ENCODE data around the gene VIP. TPM values are rescaled to one million over a fixed set of nuclear protein-coding genes. Genes with fewer than 3 reads are reported as not detected.

Gene VIP
- total and polyA plus RNA-seq, 2 donors from 2014 or later: 0.76 to 1.4 TPM

GRCh38 chr6:152783217-152783878, 32.8 kb downstream of the VIP start:
- Histone ChIP-seq H3K27ac (ENCODE audit: low read depth in 2 of 2, low read length in 2 of 2) (no peak overlapping the region), H3K36me3 (ENCODE audit: control insufficient read depth in 2 of 3, insufficient read depth in 3 of 3, low read length in 3 of 3) (no peaks in the 10 kb centered on the region), H3K4me1 (ENCODE audit: control insufficient read depth in 2 of 3, insufficient read depth in 2 of 3, low read depth in 1 of 3, low read length in 3 of 3) (no peaks in the 10 kb centered on the region), H3K9ac (ENCODE audit: low read length in 3 of 3) (no peak overlapping the region), H3K27me3 (ENCODE audit: control insufficient read depth, insufficient read depth, low read length) (no peaks in the 10 kb centered on the region), H3K9me3 (ENCODE audit: control insufficient read depth in 2 of 3, insufficient read depth in 1 of 3, low read length in 3 of 3) (no peaks in the 10 kb centered on the region), H3K4me3 (ENCODE audit: low read length in 3 of 3) (no peak overlapping the region)
- TF ChIP-seq CTCF (IDR thresholded peaks at IDR 0.05; ENCODE audit: borderline replicate concordance, extremely low read depth, insufficient read depth): no peak
- DNase-seq (no peak), FAIRE-seq (no peak)
- intact Hi-C loops (cut with DNase I): no loop called here

DNA sequence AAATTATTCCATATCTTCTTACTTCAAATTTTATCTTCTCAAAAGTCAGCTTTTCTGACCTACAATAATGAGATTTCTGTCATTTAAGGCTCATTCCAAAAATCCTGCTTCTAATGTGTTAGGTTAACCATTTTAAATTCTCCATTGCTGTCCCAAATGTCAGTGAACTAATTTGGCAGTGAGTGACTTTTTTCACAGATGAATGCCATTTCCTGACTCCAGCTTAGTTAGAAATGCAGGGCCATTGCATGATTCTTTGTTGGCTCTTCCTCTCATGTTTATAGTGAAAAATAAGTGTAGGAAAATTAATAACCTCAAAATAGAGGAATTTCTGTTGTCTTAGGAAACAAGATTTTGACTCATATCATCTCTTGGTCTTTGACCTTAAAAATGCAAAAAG, 44.1 kb downstream of the VIP start:
- no peak overlapping the region for H3K9ac ChIP-seq (ENCODE audit: low read length in 3 of 3)
- no peaks in the 10 kb centered on the region for H3K27me3 ChIP-seq (ENCODE audit: control insufficient read depth, insufficient read depth, low read length)
- FAIRE-seq (no peak), DNase-seq (no peak)
- H3K36me3 ChIP-seq (ENCODE audit: control insufficient read depth in 2 of 3, insufficient read depth in 3 of 3, low read length in 3 of 3): no peaks in the 10 kb centered on the region
- H3K9me3 ChIP-seq (ENCODE audit: control insufficient read depth in 2 of 3, insufficient read depth in 1 of 3, low read length in 3 of 3): no peaks in the 10 kb centered on the region
- no peaks in the 10 kb centered on the region for H3K4me1 ChIP-seq (ENCODE audit: control insufficient read depth in 2 of 3, insufficient read depth in 2 of 3, low read depth in 1 of 3, low read length in 3 of 3)
- no peak overlapping the region for H3K4me3 ChIP-seq (ENCODE audit: low read length in 3 of 3)
- intact Hi-C loops (cut with DNase I): no loop called here
- H3K27ac ChIP-seq (ENCODE audit: low read depth in 2 of 2, low read length in 2 of 2): no peak overlapping the region
- TF ChIP-seq CTCF (IDR thresholded peaks at IDR 0.05; ENCODE audit: borderline replicate concordance, extremely low read depth, insufficient read depth): no peak

DNA sequence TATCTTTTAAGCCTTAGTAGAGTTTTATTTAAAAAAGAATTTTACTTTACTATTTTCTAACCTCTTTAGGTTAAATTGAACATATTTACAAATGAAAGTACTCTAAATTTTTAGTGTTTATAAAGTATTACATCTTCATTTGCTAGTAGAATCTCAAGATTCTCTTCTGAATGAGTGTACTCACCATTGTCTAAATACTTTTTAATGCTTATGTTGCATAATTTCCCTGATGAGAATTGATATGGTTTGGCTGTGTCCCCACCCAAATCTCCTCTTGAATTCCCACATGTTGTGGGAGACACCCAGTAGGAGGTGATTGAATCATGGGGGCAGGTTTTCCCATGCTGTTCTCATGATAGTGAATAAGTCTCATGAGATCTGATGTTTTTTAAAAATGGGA, 53.6 kb downstream of the VIP start:
- no peaks in the 10 kb centered on the region for H3K36me3 ChIP-seq (ENCODE audit: control insufficient read depth in 2 of 3, insufficient read depth in 3 of 3, low read length in 3 of 3)
- DNase-seq: no peak
- no peak for TF ChIP-seq CTCF (IDR thresholded peaks at IDR 0.05; ENCODE audit: borderline replicate concordance, extremely low read depth, insufficient read depth)
- no peak for FAIRE-seq
- no peaks in the 10 kb centered on the region for H3K27me3 ChIP-seq (ENCODE audit: control insufficient read depth, insufficient read depth, low read length)
- intact Hi-C loops (cut with DNase I): no loop called here
- H3K4me3 ChIP-seq (ENCODE audit: low read length in 3 of 3): no peak overlapping the region
- H3K4me1 ChIP-seq (ENCODE audit: control insufficient read depth in 2 of 3, insufficient read depth in 2 of 3, low read depth in 1 of 3, low read length in 3 of 3): no peaks in the 10 kb centered on the region
- H3K9me3 ChIP-seq (ENCODE audit: control insufficient read depth in 2 of 3, insufficient read depth in 1 of 3, low read length in 3 of 3): no peaks in the 10 kb centered on the region
- H3K9ac ChIP-seq (ENCODE audit: low read length in 3 of 3): no peak overlapping the region
- no peak overlapping the region for H3K27ac ChIP-seq (ENCODE audit: low read depth in 2 of 2, low read length in 2 of 2)

Other genes starting within 250 kb of the VIP start
- 216 TPM for gene SYNE1, start 113.4 kb upstream of the VIP start, total RNA-seq
- gene SYNE1, start 113.4 kb upstream of the VIP start, polyA plus RNA-seq (ENCODE audit: insufficient read depth, low read depth, low replicate concordance): 47.8 TPM
- gene MYCT1, start 52.9 kb upstream of the VIP start, total RNA-seq: 14.2 TPM
- 6.4 TPM for gene MYCT1, start 52.9 kb upstream of the VIP start, polyA plus RNA-seq (ENCODE audit: insufficient read depth, low read depth, low replicate concordance)
- 4.5 TPM for gene FBXO5, start 232.2 kb downstream of the VIP start, total RNA-seq
- gene FBXO5, start 232.2 kb downstream of the VIP start, polyA plus RNA-seq (ENCODE audit: insufficient read depth, low read depth, low replicate concordance): 1.8 TPM

Data from kidney (tissue), 14 donors.